ENCODE results near the gene MAG. TPM values are rescaled to one million over a fixed set of nuclear protein-coding genes. Genes with fewer than 3 reads are reported as not detected.

Gene MAG
- total RNA-seq, 1 experiment from 2014 or later = not detected

- Mint-ChIP-seq H3K27ac (ENCODE audit: low read depth, unreplicated experiment) (no peak within 1 kb of the TSS), H3K36me3 (ENCODE audit: insufficient read depth, unreplicated experiment) (no peaks in the 10 kb centered on the region), H3K4me3 (ENCODE audit: unreplicated experiment) (no peak within 1 kb of the TSS), H3K4me1 (ENCODE audit: insufficient read depth, unreplicated experiment) (no peaks in the 10 kb centered on the region), H3K27me3 (ENCODE audit: insufficient read depth, unreplicated experiment) (peaks cover 33% of the 10 kb centered on the region), H3K9me3 (ENCODE audit: unreplicated experiment) (no peaks in the 10 kb centered on the region)
- TF ChIP-seq, protein P1, sequence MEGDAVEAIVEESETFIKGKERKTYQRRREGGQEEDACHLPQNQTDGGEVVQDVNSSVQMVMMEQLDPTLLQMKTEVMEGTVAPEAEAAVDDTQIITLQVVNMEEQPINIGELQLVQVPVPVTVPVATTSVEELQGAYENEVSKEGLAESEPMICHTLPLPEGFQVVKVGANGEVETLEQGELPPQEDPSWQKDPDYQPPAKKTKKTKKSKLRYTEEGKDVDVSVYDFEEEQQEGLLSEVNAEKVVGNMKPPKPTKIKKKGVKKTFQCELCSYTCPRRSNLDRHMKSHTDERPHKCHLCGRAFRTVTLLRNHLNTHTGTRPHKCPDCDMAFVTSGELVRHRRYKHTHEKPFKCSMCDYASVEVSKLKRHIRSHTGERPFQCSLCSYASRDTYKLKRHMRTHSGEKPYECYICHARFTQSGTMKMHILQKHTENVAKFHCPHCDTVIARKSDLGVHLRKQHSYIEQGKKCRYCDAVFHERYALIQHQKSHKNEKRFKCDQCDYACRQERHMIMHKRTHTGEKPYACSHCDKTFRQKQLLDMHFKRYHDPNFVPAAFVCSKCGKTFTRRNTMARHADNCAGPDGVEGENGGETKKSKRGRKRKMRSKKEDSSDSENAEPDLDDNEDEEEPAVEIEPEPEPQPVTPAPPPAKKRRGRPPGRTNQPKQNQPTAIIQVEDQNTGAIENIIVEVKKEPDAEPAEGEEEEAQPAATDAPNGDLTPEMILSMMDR (IDR thresholded peaks at IDR 0.05; ENCODE audit: unreplicated experiment) = no peak
- no peak for DNase-seq (ENCODE audit: unreplicated experiment)
- ChIA-PET POLR2A (no interaction called here), CTCF (interaction anchor here (0.9 kb wide), 1 partner anchor 148 kb away, joined by 3 read pairs; no protein-coding TSS in a partner anchor)
- intact Hi-C loops (cut with micrococcal nuclease) = no loop called here
- no TSS peak for BruUV-seq (replicated peaks)
These were observed 55.4 kb downstream of the MAG start, which contains the start of gene FFAR1 for GRCh38 chr19:35347171-35347929. Gene FFAR1 (plus strand): TSS chr19:35347902. CDS start chr19:35351552, 3,650 bp downstream.

GRCh38 chr19:35347930-35348298 lies 56.0 kb downstream of the MAG start:
- no TSS peak for BruUV-seq (replicated peaks)
- CTCF ChIA-PET = no interaction called here

DNA sequence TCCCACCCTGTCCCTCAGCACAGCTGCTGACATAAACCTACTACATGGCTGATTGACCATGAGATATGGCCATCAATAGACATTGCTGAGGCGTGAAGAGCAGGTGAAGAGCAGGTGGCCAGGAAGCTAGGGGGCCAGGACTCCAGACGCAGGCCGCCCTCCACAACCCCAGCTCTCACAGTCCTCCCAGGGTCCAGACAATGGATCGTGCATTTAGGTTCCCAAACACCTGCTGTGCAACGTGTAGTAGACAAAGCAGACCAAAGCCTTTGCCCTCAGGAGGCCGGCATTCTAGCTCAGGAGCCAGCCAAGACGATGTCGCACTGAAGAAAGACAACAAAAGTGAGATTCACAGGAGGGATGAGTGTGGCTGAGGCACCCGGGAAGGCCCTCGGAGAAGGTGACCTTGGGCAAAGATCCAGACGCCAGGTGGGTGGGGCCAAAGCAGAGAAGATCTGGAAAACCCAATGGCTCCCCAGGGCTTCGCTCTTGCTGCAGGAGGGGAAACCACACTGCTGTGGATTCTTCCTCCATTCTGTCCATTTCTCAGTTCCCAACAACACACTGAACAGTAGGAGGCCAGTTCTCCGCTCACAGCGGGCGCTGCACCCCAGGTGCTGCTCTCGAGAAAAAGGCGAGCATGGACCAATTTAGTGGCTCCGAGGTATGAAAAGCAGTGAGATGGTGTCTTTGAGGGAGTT lies 57.1 kb downstream of the MAG start:
- Mint-ChIP-seq H3K4me3 (ENCODE audit: unreplicated experiment) (no peak overlapping the region), H3K9me3 (ENCODE audit: unreplicated experiment) (no peaks in the 10 kb centered on the region), H3K4me1 (ENCODE audit: insufficient read depth, unreplicated experiment) (peaks cover 4% of the 10 kb centered on the region), H3K27me3 (ENCODE audit: insufficient read depth, unreplicated experiment) (peaks cover 22% of the 10 kb centered on the region), H3K27ac (ENCODE audit: low read depth, unreplicated experiment) (no peak overlapping the region), H3K36me3 (ENCODE audit: insufficient read depth, unreplicated experiment) (no peaks in the 10 kb centered on the region)
- ChIA-PET CTCF (interaction anchor here (0.5 to 1.4 kb wide), 4 partner anchors 119 to 205 kb away, joined by 3 to 7 read pairs (median 4); no protein-coding TSS in a partner anchor), POLR2A (no interaction called here)
- no TSS peak for BruUV-seq (replicated peaks)
- intact Hi-C loops (cut with micrococcal nuclease) = no loop called here
- TF ChIP-seq, protein P1 (IDR thresholded peaks at IDR 0.05; ENCODE audit: unreplicated experiment) = no peak
- DNase-seq (ENCODE audit: unreplicated experiment) = no peak

More at GRCh38 chr19:35347930-35348298, 56.0 kb downstream of the MAG start:
- Mint-ChIP-seq H3K36me3 (ENCODE audit: insufficient read depth, unreplicated experiment) (no peaks in the 10 kb centered on the region), H3K27ac (ENCODE audit: low read depth, unreplicated experiment) (no peak overlapping the region), H3K4me1 (ENCODE audit: insufficient read depth, unreplicated experiment) (peaks cover 4% of the 10 kb centered on the region), H3K4me3 (ENCODE audit: unreplicated experiment) (no peak overlapping the region), H3K27me3 (ENCODE audit: insufficient read depth, unreplicated experiment) (peaks cover 27% of the 10 kb centered on the region), H3K9me3 (ENCODE audit: unreplicated experiment) (no peaks in the 10 kb centered on the region)
- DNase-seq (ENCODE audit: unreplicated experiment) = no peak
- intact Hi-C loops (cut with micrococcal nuclease) = no loop called here
- TF ChIP-seq, protein P1 (IDR thresholded peaks at IDR 0.05; ENCODE audit: unreplicated experiment) = no peak
- POLR2A ChIA-PET = no interaction called here

Measured in MCF 10A (cell line).